CD14-positive monocyte (primary cell): ENCODE measurements around the gene BCR. TPM values are rescaled to one million over a fixed set of nuclear protein-coding genes. Genes with fewer than 3 reads are reported as not detected.

Experiments
- DNase-seq, 3 donors: peaks; one replicate each; pipeline ENCODE4 v3.0.0-alpha.2; 2011 to 2022
- H2AFZ ChIP-seq: 2 replicates; pipeline ENCODE4 v1.6.0; 2012; ENCODE audit warnings: mild to moderate bottlenecking, low read depth, low read length, inconsistent platforms; ENCODE audit not compliant: insufficient read depth, poor library complexity, severe bottlenecking
- H3K27ac ChIP-seq, 2 donors: 1 replicate in 1 of 2; 2 replicates in 1 of 2; pipeline ENCODE4 v1.5.1; 2012 to 2013; ENCODE audit warnings: low read length in 2 of 2, control low read depth in 1 of 2, inconsistent platforms in 1 of 2, low read depth in 1 of 2, mild to moderate bottlenecking in 1 of 2
- H3K27me3 ChIP-seq, 2 donors: one replicate each; pipeline versions ENCODE4 v1.6.0 to v1.6.1; 2011 to 2013; ENCODE audit warnings: low read length in 2 of 2; ENCODE audit not compliant: control insufficient read depth in 2 of 2, insufficient read depth in 2 of 2
- H3K36me3 ChIP-seq, 2 donors: replicated peaks in 1 of 2; 1 replicate in 1 of 2; 2 replicates in 1 of 2; pipeline versions ENCODE4 v1.5.1 to v1.6.1; 2012 to 2013; ENCODE audit warnings: low read length in 2 of 2, control low read depth in 1 of 2, inconsistent platforms in 1 of 2, mild to moderate bottlenecking in 1 of 2; ENCODE audit not compliant: insufficient read depth in 2 of 2, control insufficient read depth in 1 of 2
- H3K4me1 ChIP-seq, 2 donors: 1 replicate in 1 of 2; 2 replicates in 1 of 2; pipeline versions ENCODE4 v1.5.1 to v1.6.1; 2012 to 2013; ENCODE audit warnings: low read length in 2 of 2, control low read depth in 1 of 2, inconsistent platforms in 1 of 2, mild to moderate bottlenecking in 1 of 2, moderate library complexity in 1 of 2; ENCODE audit not compliant: insufficient read depth in 2 of 2, control insufficient read depth in 1 of 2
- H3K4me2 ChIP-seq: replicated peaks from 2 replicates; pipeline ENCODE3; 2012; ENCODE audit warnings: low read length, moderate library complexity, mild to moderate bottlenecking; ENCODE audit not compliant: poor library complexity, severe bottlenecking; ENCODE audit errors: extremely low read depth
- H3K4me3 ChIP-seq, 3 experiments: fragments of 200-600 bp in 1 of 3; sonication (generic) in 1 of 3; replicated peaks in 1 of 3; 1 replicate in 2 of 3; 2 replicates in 1 of 3; pipeline ENCODE4 v1.5.1; 2011 to 2013; ENCODE audit warnings: low read length in 3 of 3, mild to moderate bottlenecking in 3 of 3, control low read depth in 2 of 3, low read depth in 2 of 3, inconsistent platforms in 1 of 3, moderate library complexity in 1 of 3
- H3K79me2 ChIP-seq: 2 replicates; pipeline ENCODE4 v1.6.0; 2012; ENCODE audit warnings: mild to moderate bottlenecking, control low read depth, inconsistent platforms, low read length, moderate library complexity; ENCODE audit not compliant: insufficient read depth
- H3K9ac ChIP-seq: 2 replicates; pipeline ENCODE4 v1.6.0; 2017; ENCODE audit warnings: low read length, mild to moderate bottlenecking; ENCODE audit not compliant: insufficient read depth, poor library complexity, severe bottlenecking
- H3K9me3 ChIP-seq, 2 donors: replicated peaks in 1 of 2; 1 replicate in 1 of 2; 2 replicates in 1 of 2; pipeline versions ENCODE4 v1.5.1 to v1.6.1; 2012 to 2013; ENCODE audit warnings: low read length in 2 of 2, control low read depth in 1 of 2; ENCODE audit not compliant: control insufficient read depth in 1 of 2, insufficient read depth in 1 of 2
- H4K20me1 ChIP-seq: 2 replicates; pipeline ENCODE4 v1.6.0; 2012; ENCODE audit warnings: mild to moderate bottlenecking, low read length, control low read depth, moderate library complexity; ENCODE audit not compliant: insufficient read depth
- H3K27ac Mint-ChIP-seq, 7 donors: one replicate each; pipeline ENCODE4 v1.8.0; 2020; ENCODE audit warnings: mild to moderate bottlenecking in 7 of 7, mixed read lengths in 7 of 7, moderate library complexity in 6 of 7, inconsistent platforms in 2 of 7
- H3K27me3 Mint-ChIP-seq, 3 donors: one replicate each; pipeline ENCODE4 v1.8.0; 2021 to 2022; ENCODE audit warnings: low read depth in 3 of 3, mild to moderate bottlenecking in 3 of 3, mixed read lengths in 3 of 3, moderate library complexity in 3 of 3, inconsistent platforms in 1 of 3
- H3K36me3 Mint-ChIP-seq, 2 donors: one replicate each; pipeline ENCODE4 v1.8.0; 2020; ENCODE audit warnings: mixed read lengths in 2 of 2, inconsistent platforms in 1 of 2, mild to moderate bottlenecking in 1 of 2
- H3K4me1 Mint-ChIP-seq: one replicate; pipeline ENCODE4 v1.8.0; 2020; ENCODE audit warnings: mild to moderate bottlenecking, mixed read lengths
- H3K4me3 Mint-ChIP-seq, 2 donors: one replicate each; pipeline ENCODE4 v1.8.0; 2020; ENCODE audit warnings: mild to moderate bottlenecking in 2 of 2, mixed read lengths in 2 of 2, moderate library complexity in 1 of 2
- H3K9me3 Mint-ChIP-seq, 7 donors: one replicate each; pipeline ENCODE4 v1.8.0; 2020 to 2022; ENCODE audit warnings: mixed read lengths in 7 of 7, mild to moderate bottlenecking in 6 of 7, moderate library complexity in 6 of 7, inconsistent platforms in 2 of 7
- CTCF ChIP-seq: fragments of 200-600 bp; IDR thresholded peaks from one replicate; pipeline ENCODE4 v1.8.0; 2022; ENCODE audit warnings: antibody characterized with exemption, mild to moderate bottlenecking
- WGBS: methylation state at CpG from one replicate; pipeline ENCODE4 v1.1.5; 2013; ENCODE audit warnings: missing lambda C conversion rate; ENCODE audit not compliant: insufficient coverage; 5-methylcytosine and 5-hydroxymethylcytosine counted together
- intact Hi-C, 2 donors: fragments of 100-400 bp; cut with micrococcal nuclease; formaldehyde crosslinking; loops; one replicate each; pipeline versions ENCODE4 v1.15.0 to v1.15.1; 2023
- polyA minus RNA-seq: library from RNA; depleted of rRNA, polyadenylated mRNA; stranded (reverse); fragments of >200 nt; gene quantifications from 2 replicates; pipeline ENCODE4 v1.2.3, GENCODE V29; 2012
- polyA plus RNA-seq, 3 donors: library from polyadenylated mRNA; depleted of rRNA in 1 of 3; unstranded in 2 of 3; stranded (reverse) in 1 of 3; fragments of 300-500 nt in 2 of 3; fragments of >200 nt in 1 of 3; fragmentation: Illumina TruSeq in 2 of 3; gene quantifications; 1 replicate in 2 of 3; 2 replicates in 1 of 3; pipeline ENCODE4 v1.2.3, GENCODE V29; 2012 to 2021
- total RNA-seq, 12 experiments: library from RNA in 1 of 12; stranded (reverse) in 1 of 12; fragments of 120-200 nt in 1 of 12; gene quantifications; one replicate each; pipeline ENCODE4 v1.2.4 and lab custom pipeline; 2013 to 2026; ENCODE audit warnings: mixed read lengths in 6 of 12, inconsistent platforms in 1 of 12

The BCR gene
- 18.3 TPM for total RNA-seq (2013)
- polyA plus RNA-seq (10 to 100 TPM in 1 of 3 donors, under 1 TPM in 2; 0.97 to 20.9 (median 0.97) TPM), polyA minus RNA-seq (31.3 and 57.9 TPM in 2 replicates), total RNA-seq (lab: John Stamatoyannopoulos, UW) (12.4 to 46.2 (median 35.5) reads per million in 11 experiments)

GRCh38 chr22:23180301-23180892 lies at the start of gene BCR:
Gene BCR, plus strand, starts transcription at chr22:23180509. Its CDS starts 452 bp downstream, at chr22:23180961.
- under 1% methylated on average over 81 of the region's 88 CpGs for WGBS
- peak within 1 kb of the TSS in 1 of 2 donors; percentile 29 for H3K27ac ChIP-seq
- peaks cover 42% of the 10 kb centered on the region for H4K20me1 ChIP-seq
- H3K4me1 Mint-ChIP-seq, result peaks cover 60% of the 10 kb centered on the region
- peak within 1 kb of the TSS; percentile 87 for H3K4me2 ChIP-seq
- H3K36me3 ChIP-seq, result no peaks in the 10 kb centered on the region
- H2AFZ ChIP-seq, result peak within 1 kb of the TSS; percentile 77
- H3K27me3 Mint-ChIP-seq, result peaks cover 0 to 16% (median 8%) of the 10 kb centered on the region in 3 donors
- H3K36me3 Mint-ChIP-seq, result peaks cover 13% of the 10 kb centered on the region in 2 donors
- H3K4me3 Mint-ChIP-seq, result peak within 1 kb of the TSS; percentile 88 to 99
- H3K9me3 ChIP-seq, result peaks cover 8 to 15% of the 10 kb centered on the region in 2 donors
- peaks cover 48 to 55% of the 10 kb centered on the region in 2 donors for H3K4me1 ChIP-seq
- peaks cover 10 to 19% (median 16%) of the 10 kb centered on the region in 7 donors for H3K9me3 Mint-ChIP-seq
- peak within 1 kb of the TSS; percentile 57 to 79 (median 78) for H3K4me3 ChIP-seq
- peak; percentile 26 to 52 (median 39) for DNase-seq
- H3K27me3 ChIP-seq, result peaks cover 0 to 5% of the 10 kb centered on the region in 2 donors
- no peak for TF ChIP-seq CTCF
- H3K9ac ChIP-seq, result peak within 1 kb of the TSS; percentile 53
- peak within 1 kb of the TSS in 6 of 7 donors; percentile 42 to 85 (median 76) for H3K27ac Mint-ChIP-seq
- intact Hi-C loops, result loop anchor here in 1 of 2 donors (1.0 to 5.0 kb wide), 2 partner anchors 37 to 101 kb away; no protein-coding TSS in a partner anchor
- peaks cover 45% of the 10 kb centered on the region for H3K79me2 ChIP-seq

GRCh38 chr22:23130697-23131096 lies 49.6 kb upstream of the BCR start:
- Histone ChIP-seq H2AFZ (no peak overlapping the region), H3K79me2 (no peaks in the 10 kb centered on the region), H3K27me3 (no peaks in the 10 kb centered on the region), H3K27ac (no peak overlapping the region), H3K9ac (no peak overlapping the region), H3K4me1 (no peaks in the 10 kb centered on the region), H3K9me3 (no peaks in the 10 kb centered on the region), H3K4me2 (no peak overlapping the region), H3K4me3 (no peak overlapping the region), H3K36me3 (no peaks in the 10 kb centered on the region), H4K20me1 (no peaks in the 10 kb centered on the region)
- intact Hi-C loops, result no loop called here
- Mint-ChIP-seq H3K9me3 (no peaks in the 10 kb centered on the region), H3K4me1 (peaks cover 2% of the 10 kb centered on the region), H3K27ac (no peak overlapping the region), H3K27me3 (peaks cover 0 to 7% (median 5%) of the 10 kb centered on the region in 3 donors), H3K4me3 (no peak overlapping the region), H3K36me3 (no peaks in the 10 kb centered on the region)
- WGBS, result 94% methylated on average over 3 of the region's 3 CpGs
- no peak for TF ChIP-seq CTCF
- no peak for DNase-seq
